HepG2 (cell line): ENCODE results near the gene VPS52. TPM values are rescaled to one million over a fixed set of nuclear protein-coding genes. Genes with fewer than 3 reads are reported as not detected.
A peak's percentile ranks its signal among the peaks of the same experiment; 100 is the strongest.

Experiments
- AGO1 ChIP-seq: fragments of 200-400 bp; formaldehyde crosslinking; IDR thresholded peaks from 2 replicates; pipeline ENCODE4 v1.6.1; 2017; ENCODE audit warnings: mild to moderate bottlenecking, low read depth, low read length, moderate library complexity; ENCODE audit not compliant: poor library complexity, severe bottlenecking
- AKAP8 ChIP-seq: sonication (generic); formaldehyde crosslinking; IDR thresholded peaks from 2 replicates; pipeline ENCODE4 v1.5.1; 2020; ENCODE audit warnings: mild to moderate bottlenecking, missing genetic modification reagents
- ARID2 ChIP-seq: sonication (generic); formaldehyde crosslinking; IDR thresholded peaks from 2 replicates; pipeline ENCODE4 v1.8.1; 2022; ENCODE audit warnings: mild to moderate bottlenecking, missing genetic modification reagents, borderline replicate concordance
- BRD4 ChIP-seq: sonication (generic); formaldehyde crosslinking; IDR thresholded peaks from 2 replicates; pipeline ENCODE4 v1.4.0; 2020; ENCODE audit warnings: missing genetic modification reagents
- CAMTA2 ChIP-seq: sonication (generic); formaldehyde crosslinking; IDR thresholded peaks from 2 replicates; pipeline ENCODE4 v1.4.0; 2020; ENCODE audit warnings: mild to moderate bottlenecking, missing genetic modification reagents, borderline replicate concordance
- E2F2 ChIP-seq: sonication (generic); formaldehyde crosslinking; IDR thresholded peaks from 2 replicates; pipeline ENCODE4 v1.4.0; 2020; ENCODE audit warnings: missing genetic modification reagents, borderline replicate concordance
- ELF4 ChIP-seq: sonication (generic); formaldehyde crosslinking; IDR thresholded peaks from 2 replicates; pipeline ENCODE4 v1.5.0; 2020; ENCODE audit warnings: missing genetic modification reagents, mild to moderate bottlenecking, moderate library complexity, borderline replicate concordance
- HNF1B ChIP-seq: sonication (generic); formaldehyde crosslinking; IDR thresholded peaks from 2 replicates; pipeline ENCODE4 v1.5.1; 2020; ENCODE audit warnings: mild to moderate bottlenecking, moderate library complexity, missing genetic modification reagents
- HNRNPUL1 ChIP-seq: fragments of 200-400 bp; formaldehyde crosslinking; IDR thresholded peaks from 2 replicates; pipeline ENCODE4 v1.6.1; 2017; ENCODE audit warnings: low read depth, mild to moderate bottlenecking, low read length, moderate library complexity
- JUN ChIP-seq: sonication (generic); formaldehyde crosslinking; IDR thresholded peaks from 2 replicates; pipeline ENCODE4 v1.4.0; 2020; ENCODE audit warnings: mild to moderate bottlenecking, missing genetic modification reagents
- MEF2D ChIP-seq: sonication (generic); formaldehyde crosslinking; IDR thresholded peaks from 2 replicates; pipeline ENCODE4 v1.5.1; 2020; ENCODE audit warnings: mild to moderate bottlenecking, missing genetic modification reagents
- PTBP1 ChIP-seq: fragments of 200-400 bp; formaldehyde crosslinking; IDR thresholded peaks from 2 replicates; pipeline ENCODE4 v1.6.1; 2018; ENCODE audit warnings: low read length, low read depth; ENCODE audit not compliant: poor library complexity, severe bottlenecking
- RARA ChIP-seq: IDR thresholded peaks from 2 replicates; pipeline ENCODE4 v1.6.1; 2016; ENCODE audit warnings: missing genetic modification reagents, missing compliant biosample characterization
- SMAD1 ChIP-seq: sonication (generic); formaldehyde crosslinking; IDR thresholded peaks from 2 replicates; pipeline ENCODE4 v1.4.0; 2020; ENCODE audit warnings: missing genetic modification reagents, low read depth, mild to moderate bottlenecking, borderline replicate concordance
- SUZ12 ChIP-seq: fragments of 150-350 bp; IDR thresholded peaks from 2 replicates; pipeline ENCODE4 v1.6.1; 2014; ENCODE audit warnings: low read depth, low read length
- ZFP91 ChIP-seq: sonication (generic); formaldehyde crosslinking; IDR thresholded peaks from 2 replicates; pipeline ENCODE4 v1.9.0; 2022; ENCODE audit warnings: missing genetic modification reagents, mild to moderate bottlenecking, borderline replicate concordance
- ZNF224 ChIP-seq: sonication (generic); formaldehyde crosslinking; IDR thresholded peaks from 2 replicates; pipeline ENCODE4 v1.5.0; 2020; ENCODE audit warnings: mild to moderate bottlenecking, missing genetic modification reagents
- ZNF235 ChIP-seq: sonication (generic); formaldehyde crosslinking; IDR thresholded peaks from 2 replicates; pipeline ENCODE4 v1.8.1; 2023; ENCODE audit warnings: mild to moderate bottlenecking, missing genetic modification reagents, borderline replicate concordance
- ZNF687 ChIP-seq: sonication (generic); formaldehyde crosslinking; IDR thresholded peaks from 2 replicates; pipeline ENCODE4 v1.5.1; 2020; ENCODE audit warnings: mild to moderate bottlenecking, missing genetic modification reagents, moderate library complexity
- ZNF746 ChIP-seq: sonication (generic); formaldehyde crosslinking; IDR thresholded peaks from 2 replicates; pipeline ENCODE4 v1.8.0; 2022; ENCODE audit warnings: mild to moderate bottlenecking, missing genetic modification reagents
- ZNF777 ChIP-seq: sonication (generic); formaldehyde crosslinking; IDR thresholded peaks from 2 replicates; pipeline ENCODE4 v1.4.0; 2020; ENCODE audit warnings: missing genetic modification reagents
- polyA plus RNA-seq, 8 experiments: library from polyadenylated mRNA; depleted of rRNA in 3 of 8; stranded (reverse) in 7 of 8; unstranded in 1 of 8; fragments of >200 nt; fragmentation: Illumina TruSeq in 4 of 8; extraction: Trizol in 4 of 8; gene quantifications; 2 replicates each; pipeline versions ENCODE4 v1.2.1 to v1.2.3, GENCODE V29; 2011 to 2016; ENCODE audit warnings: low read depth in 4 of 8, missing spikeins in 1 of 8, mixed read lengths in 1 of 8; ENCODE audit not compliant: insufficient read depth in 1 of 8
- total RNA-seq, 5 experiments: library from RNA; depleted of rRNA; stranded (reverse); fragments of >200 nt; fragmentation: Illumina TruSeq; extraction: Trizol; gene quantifications; 2 replicates each; pipeline ENCODE4 v1.2.3, GENCODE V29; 2016; ENCODE audit warnings: low read depth in 1 of 5

VPS52 gene
- total and polyA plus RNA-seq, 2 of the 13 experiments (the other 11 are each of a cell fraction or from before 2014, with no cell fraction given) = 48.9 to 85.5 TPM

GRCh38 chr6:33277663-33278391, 6.2 kb upstream of the VPS52 start (continued):
- TF ChIP-seq E2F2 (CRISPR knock-in tag) (no peak), SMAD1 (CRISPR knock-in tag) (no peak), RARA (CRISPR knock-in tag) (no peak), SUZ12 (no peak), ZNF224 (CRISPR knock-in tag) (no peak), HNF1B (CRISPR knock-in tag) (no peak), ZNF235 (CRISPR knock-in tag) (0 out of 2 replicates have a peak, but pooled peaks have one; percentile 37), AGO1 (peak; percentile 99), PTBP1 (peak; percentile 31), ARID2 (CRISPR knock-in tag) (no peak), ZNF746 (CRISPR knock-in tag) (no peak), ZNF687 (CRISPR knock-in tag) (peak; percentile 37), CAMTA2 (CRISPR knock-in tag) (no peak), ELF4 (CRISPR knock-in tag) (no peak), JUN (no peak), AKAP8 (CRISPR knock-in tag) (peak; percentile 84; the same call in 1 of the 2 replicates), ZNF777 (CRISPR knock-in tag) (no peak), MEF2D (CRISPR knock-in tag) (no peak), HNRNPUL1 (no peak), ZFP91 (CRISPR knock-in tag) (peak; percentile 58; the same call in 1 of the 2 replicates), BRD4 (0 out of 2 replicates have a peak, but pooled peaks have one; percentile 20)
